Fibroblast of peridontal ligament (primary cell): ENCODE results near the gene MAGED2.
"Not testable (repeated sequence)": the region's sequence is repeated elsewhere in the genome, so short reads cannot be mapped to it uniquely, and the experiment has no call there.

Source experiments
- DNase-seq: peaks from one replicate; pipeline ENCODE4 v3.0.0-alpha.2; 2010; ENCODE audit errors: extremely low read depth

MAGED2 gene

GRCh38 chrX:54807524-54808108 lies at the start of gene MAGED2:
Gene MAGED2 (plus strand): TSS chrX:54807745. CDS start chrX:54809332, 1,587 bp downstream.
- peak; percentile 8 for DNase-seq

DNA sequence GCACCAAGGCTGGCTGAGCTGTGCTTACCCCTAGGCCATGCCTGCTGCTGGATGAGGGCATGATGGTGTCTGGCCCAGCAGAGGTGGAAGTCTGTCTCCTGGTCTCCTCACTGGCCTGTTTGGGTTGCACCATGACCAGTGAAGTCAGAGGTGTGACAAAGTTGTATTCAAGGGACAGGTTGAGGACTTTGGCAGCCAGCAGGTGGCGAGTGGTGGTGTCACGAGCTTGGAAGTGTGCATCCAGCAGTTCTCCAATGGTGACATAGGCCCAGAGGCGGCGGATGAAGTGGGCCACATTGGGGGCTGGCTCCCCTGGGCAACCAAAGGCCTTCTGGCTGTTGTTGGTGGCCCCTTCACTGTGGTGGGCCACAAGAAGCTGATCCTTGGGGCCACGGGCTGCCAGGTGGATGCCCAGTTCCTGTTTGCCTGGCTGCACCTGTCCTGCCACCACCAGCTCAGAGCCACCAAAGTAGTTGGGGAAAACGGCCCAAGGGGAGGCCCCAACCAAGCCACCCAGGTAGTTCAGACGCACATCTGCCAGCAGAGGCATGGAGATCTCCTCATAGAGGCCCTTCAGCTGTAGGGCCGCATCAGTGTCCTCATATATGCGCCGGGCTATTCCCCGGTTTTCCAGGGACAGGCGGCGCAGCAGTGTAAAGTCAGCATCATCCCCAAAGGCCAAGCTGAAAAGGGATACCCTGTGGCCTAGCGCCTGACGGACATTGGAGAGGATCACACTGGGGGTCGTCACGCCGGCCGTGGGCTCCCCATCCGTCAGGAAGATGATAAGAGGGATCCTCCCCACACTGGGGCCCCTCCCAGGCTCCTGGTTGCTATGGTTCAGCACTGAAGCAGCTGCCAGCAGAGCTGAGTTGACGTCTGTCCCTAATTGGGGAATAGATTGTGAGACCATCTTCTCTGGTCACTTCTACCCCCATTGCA lies 49.2 kb upstream of the MAGED2 start:
- no peak for DNase-seq

DNA sequence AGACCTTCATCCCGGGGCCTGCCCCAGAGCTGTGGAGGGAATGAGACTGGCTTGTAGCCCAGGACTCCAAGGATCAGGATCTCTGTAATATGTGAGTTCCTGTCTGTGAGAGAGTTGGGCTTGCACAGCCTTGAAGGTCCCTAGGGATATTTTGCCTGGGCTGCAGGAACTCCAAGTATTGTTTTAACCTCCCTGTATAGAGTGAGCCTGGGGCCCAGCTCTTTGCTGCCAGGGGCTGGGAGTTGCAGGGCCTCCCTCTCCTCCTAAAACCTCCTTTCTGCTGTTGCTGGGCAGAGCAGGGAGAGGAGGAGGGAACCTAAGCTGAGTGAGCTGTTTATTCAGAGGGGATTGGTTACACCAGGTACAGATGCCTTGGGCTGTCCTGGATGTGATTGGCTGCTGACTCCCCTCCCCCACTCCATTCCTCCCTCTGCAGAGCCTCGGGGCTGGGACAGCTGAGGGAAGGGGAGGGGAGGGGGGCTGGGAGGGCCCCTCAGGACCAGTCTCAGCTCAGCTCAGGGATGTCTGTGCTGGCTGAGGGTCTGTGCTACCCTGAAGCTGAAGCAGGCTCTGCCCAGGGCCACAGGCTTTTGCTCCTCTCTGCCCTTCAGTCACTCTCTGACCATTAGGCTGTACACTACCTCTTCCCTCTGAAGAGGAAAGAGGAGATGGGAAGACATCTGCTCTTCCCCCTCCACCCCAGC lies 33.0 kb upstream of the MAGED2 start:
- DNase-seq: peak; percentile 58

- DNase-seq: no peak
These were observed 31.5 kb upstream of the MAGED2 start for GRCh38 chrX:54776061-54776460.

- no peak for DNase-seq
These were observed 30.4 kb upstream of the MAGED2 start for GRCh38 chrX:54776987-54777672.

DNA sequence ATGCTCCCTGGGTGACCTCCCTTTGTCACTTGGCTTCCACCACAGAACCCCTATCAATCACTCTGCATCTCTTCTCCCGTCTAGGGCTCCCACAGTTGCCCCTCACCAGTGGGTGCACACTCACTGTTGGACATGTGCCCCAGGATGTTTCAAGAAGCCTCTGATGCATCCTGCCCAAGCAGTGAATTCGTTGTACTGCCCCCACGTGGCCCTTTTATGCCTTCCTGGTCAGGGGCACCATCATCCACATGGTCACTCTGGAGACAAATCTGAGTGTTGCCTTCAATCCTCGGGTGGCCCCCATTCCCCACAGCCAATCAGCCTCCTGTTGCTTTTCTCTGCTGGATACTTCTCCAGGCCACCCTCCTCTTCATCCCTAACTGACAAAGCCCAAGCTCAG lies 21.6 kb upstream of the MAGED2 start:
- no peak for DNase-seq

DNA sequence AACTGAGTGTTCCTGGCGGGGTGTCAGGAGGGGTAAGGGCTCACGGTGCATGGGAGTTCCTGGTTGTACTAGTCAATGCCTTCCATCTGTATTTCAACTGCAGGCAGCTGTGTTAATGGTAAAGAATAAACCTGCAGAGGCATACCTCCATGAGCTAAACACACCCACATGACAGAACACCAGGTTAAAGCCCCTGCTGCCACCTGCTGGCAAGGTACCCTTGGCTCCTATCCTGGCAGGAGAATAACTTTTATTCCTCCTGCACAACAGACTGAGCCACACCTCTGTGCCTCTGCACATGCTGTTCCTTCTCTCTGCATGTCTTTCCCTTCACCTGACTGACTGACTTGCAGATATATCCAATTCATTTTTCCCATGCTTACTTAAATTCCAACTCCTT lies 20.6 kb upstream of the MAGED2 start:
- DNase-seq: no peak

- no peak for DNase-seq
These were observed 19.1 kb upstream of the MAGED2 start for GRCh38 chrX:54788446-54788845.

- DNase-seq: not testable (repeated sequence)
These were observed 18.1 kb upstream of the MAGED2 start for GRCh38 chrX:54789405-54789804.

DNA sequence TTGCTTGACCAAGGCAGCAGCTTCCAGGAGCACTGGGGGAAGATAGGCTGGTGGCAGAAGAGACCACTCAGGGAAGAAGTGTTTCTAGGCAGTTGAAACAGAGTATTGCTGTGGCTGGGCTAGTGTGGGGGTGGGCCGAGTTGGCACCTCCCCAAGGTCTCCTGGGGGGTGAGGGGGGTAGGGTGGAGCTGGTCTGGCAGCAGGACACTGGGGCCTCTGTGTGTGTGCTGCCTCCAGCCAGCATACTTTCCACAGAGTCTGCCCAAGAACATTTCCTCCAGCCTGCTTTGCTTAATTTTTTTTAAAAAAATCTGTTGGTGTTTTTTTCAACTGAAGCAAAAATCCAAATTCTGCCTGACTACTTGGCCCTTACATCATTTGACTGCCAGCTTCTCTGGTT lies 13.5 kb upstream of the MAGED2 start:
- DNase-seq: no peak

- DNase-seq: no peak
These were observed 12.8 kb upstream of the MAGED2 start for GRCh38 chrX:54794795-54795194.

- no peak for DNase-seq
These were observed 9.4 kb upstream of the MAGED2 start, which contains the start of gene ITIH6 for GRCh38 chrX:54798137-54798536. Gene ITIH6 (minus strand): TSS chrX:54798255. CDS start chrX:54798210, 45 bp downstream.

GRCh38 chrX:54799046-54799445 lies 8.5 kb upstream of the MAGED2 start:
- DNase-seq: no peak

- no peak for DNase-seq
These were observed 612 bp downstream of the MAGED2 start for GRCh38 chrX:54808109-54808604.

DNA sequence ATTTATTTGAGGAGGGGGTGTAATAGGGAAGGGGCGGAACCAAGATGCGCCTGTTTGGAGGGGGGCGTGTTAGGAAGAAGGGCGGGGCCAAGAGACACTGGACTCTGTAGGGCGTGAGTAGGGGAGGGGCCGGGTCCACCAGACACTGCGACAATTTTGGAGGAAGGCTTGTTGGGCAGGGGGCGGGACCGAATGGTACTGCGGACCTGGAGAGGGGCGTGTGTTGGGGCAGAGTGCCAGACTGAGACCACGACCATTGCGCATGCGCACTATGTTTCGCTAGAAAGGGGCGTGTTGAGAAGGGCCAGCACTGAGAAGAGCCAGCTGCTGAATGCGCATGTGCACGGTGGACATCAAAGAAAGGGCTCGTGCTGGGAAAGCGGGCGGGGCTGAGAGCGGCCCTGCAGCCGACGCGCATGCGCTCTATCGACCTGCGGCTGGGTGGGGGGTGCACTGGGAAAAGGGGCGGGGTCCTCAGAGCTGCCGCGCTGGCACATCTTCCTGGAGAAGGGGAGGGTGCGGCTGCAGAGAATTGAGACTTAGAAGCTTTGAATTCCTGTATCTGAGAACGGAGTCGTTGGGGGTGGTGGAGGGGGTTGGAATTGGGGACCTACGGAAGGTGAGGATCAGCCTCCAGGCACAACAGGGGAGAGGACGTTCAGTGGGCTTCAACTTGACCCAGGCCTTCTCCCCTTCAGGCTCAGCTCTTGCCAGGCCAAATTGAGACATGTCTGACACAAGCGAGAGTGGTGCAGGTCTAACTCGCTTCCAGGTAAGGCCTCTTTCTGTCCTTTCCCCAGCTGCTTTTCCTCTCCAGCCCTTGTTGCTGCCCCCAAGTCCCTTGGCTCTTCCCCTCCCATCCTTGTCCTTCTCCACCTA lies 1.3 kb downstream of the MAGED2 start:
- DNase-seq: peak; percentile 97

DNA sequence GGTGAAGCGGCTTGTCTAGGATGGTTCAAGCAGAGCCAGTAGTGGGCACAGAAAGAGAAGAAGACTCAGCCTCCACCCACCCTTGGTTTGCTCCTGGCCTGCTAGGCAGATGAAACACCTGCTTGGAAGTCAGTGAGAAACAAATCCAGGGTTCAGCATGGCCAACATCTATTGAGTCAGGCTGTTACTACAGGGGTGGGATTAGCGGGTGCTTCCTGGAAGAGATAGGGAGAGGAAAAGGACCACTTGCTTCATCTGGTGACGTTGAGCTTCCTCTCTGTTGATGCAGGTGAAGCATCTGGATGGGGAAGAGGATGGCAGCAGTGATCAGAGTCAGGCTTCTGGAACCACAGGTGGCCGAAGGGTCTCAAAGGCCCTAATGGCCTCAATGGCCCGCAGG lies 3.0 kb downstream of the MAGED2 start:
- DNase-seq: no peak

- no peak for DNase-seq
These were observed 3.8 kb downstream of the MAGED2 start for GRCh38 chrX:54811301-54811885.

DNA sequence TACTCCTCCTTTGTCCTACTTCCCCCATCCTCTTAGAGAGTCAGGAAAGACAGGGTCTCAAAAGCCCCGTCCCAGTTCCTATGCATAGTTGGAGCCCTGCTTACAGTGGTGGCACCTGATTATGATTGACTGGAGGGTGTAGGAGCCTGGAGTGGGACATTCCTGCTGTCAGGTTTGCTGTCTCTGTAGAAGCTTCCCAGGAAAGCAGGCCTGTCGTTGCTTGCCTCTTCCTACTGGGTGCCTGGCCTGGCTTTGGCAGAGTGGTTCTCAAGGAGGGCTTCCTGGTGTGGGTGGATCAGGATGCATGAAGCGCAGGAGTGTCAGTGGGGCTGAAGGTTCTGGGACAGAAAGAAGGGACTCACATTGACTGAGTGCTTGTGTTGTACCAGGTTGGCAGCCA lies 4.8 kb downstream of the MAGED2 start:
- no peak for DNase-seq

DNA sequence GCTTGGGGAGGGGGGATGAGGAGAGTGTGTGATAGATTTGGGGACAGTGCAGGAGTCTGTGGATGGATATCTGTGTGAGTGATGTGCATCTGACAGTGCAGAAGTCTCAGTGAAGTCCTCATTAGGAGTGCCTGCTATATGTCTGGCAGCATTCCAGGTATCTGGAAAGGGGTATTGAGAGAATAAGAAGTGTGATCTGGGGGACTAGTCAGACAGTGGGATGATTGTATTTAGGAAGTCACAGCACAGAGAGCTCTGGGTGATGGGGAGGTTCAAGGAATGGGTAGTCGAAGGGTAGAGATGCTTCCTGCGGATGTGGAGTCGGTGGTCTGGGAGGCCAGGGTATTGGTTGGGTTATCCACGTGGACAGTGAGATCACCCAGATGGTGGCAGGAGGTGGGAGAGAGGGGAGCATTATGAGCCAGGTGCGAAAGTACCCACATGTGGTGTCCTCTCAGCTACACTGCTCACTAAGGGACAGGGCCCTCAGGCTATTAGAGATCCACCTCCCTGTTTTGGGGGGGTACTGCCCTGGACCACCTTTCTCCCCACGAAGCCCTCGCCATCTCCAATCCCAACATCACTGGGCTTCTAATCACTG lies 9.8 kb downstream of the MAGED2 start:
- DNase-seq: no peak

GRCh38 chrX:54818221-54818620 lies 10.7 kb downstream of the MAGED2 start:
- no peak for DNase-seq
